K562 (cell line): ENCODE measurements around the gene SULT1A2. TPM values are rescaled to one million over a fixed set of nuclear protein-coding genes. Genes with fewer than 3 reads are reported as not detected.
A peak's percentile ranks its signal among the peaks of the same experiment; 100 is the strongest.

ENCODE experiments used
- ATAC-seq: fragments of 200-7000 bp; cut with Tn5 transposase; 3 replicates; pipeline ENCODE4 v1.9.1; 2020; ENCODE audit warnings: moderate library complexity
- Bru-seq: library from RNA; stranded (reverse); fragments of 400-500 nt; gene quantifications from one replicate; lab custom pipeline; 2021; lab: Mats Ljungman, UMichigan
- BruChase-seq, 2 experiments: library from RNA; stranded (reverse); fragments of 400-500 nt; gene quantifications; one replicate each; lab custom pipeline; 2021; lab: Mats Ljungman, UMichigan
- BruUV-seq: library from RNA; stranded (reverse); fragments of 400-500 nt; replicated peaks from 2 replicates; lab custom pipeline; 2021; lab: Mats Ljungman, UMichigan
- CTCF ChIA-PET: fragments of 300-600 bp; formaldehyde crosslinking; extraction: SDS; loops from one replicate; lab custom pipeline; 2021; ENCODE audit warnings: low intra/inter-chr PET ratio; lab: Yijun Ruan, JAX
- POLR2A ChIA-PET: fragments of 300-600, 350-650 bp; sonication (Branson Sonifier 250); formaldehyde crosslinking; extraction: SDS; loops from one replicate; lab custom pipeline; 2021; ENCODE audit warnings: antibody characterized with exemption, inconsistent platforms; lab: Yijun Ruan, JAX
- DNase-seq, 4 experiments: peaks; one replicate each; pipeline versions ENCODE4 v3.0.0 to v3.0.0-alpha.2; 2011 to 2018; ENCODE audit warnings: low spot score in 3 of 4, mixed read lengths in 3 of 4; ENCODE audit errors: extremely low read depth in 1 of 4
- FAIRE-seq: peaks from 2 replicates; lab custom pipeline; 2011; peaks lifted over from hg19 to GRCh38; lab: Jason Lieb, UNC
- H2AFZ ChIP-seq: 2 replicates; pipeline ENCODE4 v1.6.0; 2011; ENCODE audit warnings: low read depth, low read length, control low read depth, inconsistent platforms
- H3K27ac ChIP-seq: fragments of 200-600 bp; 3 replicates; pipeline ENCODE4 v1.8.0; 2011; ENCODE audit warnings: low read depth, mild to moderate bottlenecking, control low read depth, inconsistent platforms, low read length, moderate library complexity, mixed read lengths; ENCODE audit errors: extremely low read depth
- H3K27me3 ChIP-seq, 2 experiments: fragments of 300-600 bp in 1 of 2; 2 replicates in 1 of 2; 3 replicates in 1 of 2; pipeline versions ENCODE4 v1.6.0 to v1.8.0; 2011; ENCODE audit warnings: inconsistent platforms in 2 of 2, low read length in 2 of 2, mild to moderate bottlenecking in 1 of 2, mixed read lengths in 1 of 2, moderate library complexity in 1 of 2; ENCODE audit not compliant: control insufficient read depth in 2 of 2, insufficient read depth in 2 of 2
- H3K36me3 ChIP-seq: fragments of 300-600 bp; 3 replicates; pipeline ENCODE4 v1.8.0; 2011; ENCODE audit warnings: mild to moderate bottlenecking, low read length, inconsistent platforms; ENCODE audit not compliant: control insufficient read depth, insufficient read depth
- H3K4me1 ChIP-seq, 2 experiments: fragments of 200-600 bp in 1 of 2; replicated peaks in 1 of 2; 2 replicates in 1 of 2; 3 replicates in 1 of 2; pipeline versions ENCODE4 v1.5.1 to v1.8.0; 2011; ENCODE audit warnings: inconsistent platforms in 2 of 2, low read length in 2 of 2, mild to moderate bottlenecking in 1 of 2, mixed read lengths in 1 of 2, moderate library complexity in 1 of 2; ENCODE audit not compliant: control insufficient read depth in 2 of 2, insufficient read depth in 2 of 2
- H3K4me2 ChIP-seq: 2 replicates; pipeline ENCODE4 v1.6.1; 2011; ENCODE audit warnings: low read length, control low read depth, inconsistent platforms, mixed read lengths; ENCODE audit not compliant: insufficient read depth
- H3K4me3 ChIP-seq: fragments of 200-600 bp; sonication (generic), shearing (Covaris generic); 2 replicates; pipeline ENCODE4 v1.5.1; 2016; ENCODE audit warnings: control low read depth, inconsistent platforms
- H3K79me2 ChIP-seq: fragments of 200-600 bp; 3 replicates; pipeline ENCODE4 v1.8.0; 2011; ENCODE audit warnings: low read length, inconsistent platforms; ENCODE audit not compliant: control insufficient read depth, insufficient read depth
- H3K9ac ChIP-seq, 2 experiments: 2 replicates each; pipeline versions ENCODE4 v1.6.0 to v1.6.1; 2011; ENCODE audit warnings: low read depth in 2 of 2, low read length in 2 of 2, control low read depth in 1 of 2, inconsistent platforms in 1 of 2, mild to moderate bottlenecking in 1 of 2, mixed read lengths in 1 of 2; ENCODE audit not compliant: insufficient read depth in 1 of 2
- H3K9me1 ChIP-seq: one replicate; pipeline ENCODE4 v1.6.0; 2011; ENCODE audit warnings: inconsistent platforms, mild to moderate bottlenecking, low read length, moderate library complexity; ENCODE audit not compliant: control insufficient read depth, insufficient read depth
- H3K9me3 ChIP-seq: replicated peaks from 2 replicates; pipeline ENCODE4 v1.5.1; 2011; ENCODE audit warnings: low read depth, low read length, inconsistent platforms; ENCODE audit not compliant: control insufficient read depth, insufficient read depth
- H4K20me1 ChIP-seq: replicated peaks from 2 replicates; pipeline ENCODE4 v1.6.1; 2011; ENCODE audit warnings: low read length, inconsistent platforms, mixed read lengths; ENCODE audit not compliant: control insufficient read depth, insufficient read depth
- ASH1L ChIP-seq: fragments of 450-650 bp; IDR thresholded peaks from 2 replicates; pipeline ENCODE4 v1.6.1; 2018; ENCODE audit warnings: borderline replicate concordance, mild to moderate bottlenecking, low read depth; ENCODE audit not compliant: partially characterized antibody
- GATAD2B ChIP-seq: fragments of 450-650 bp; IDR thresholded peaks from 2 replicates; pipeline ENCODE4 v1.6.1; 2017; ENCODE audit warnings: mild to moderate bottlenecking, borderline replicate concordance
- KAT7 ChIP-seq: sonication (generic); formaldehyde crosslinking; IDR thresholded peaks from 2 replicates; pipeline ENCODE4 v1.8.0; 2022; ENCODE audit warnings: missing genetic modification reagents, mild to moderate bottlenecking, borderline replicate concordance
- MCM3 ChIP-seq: fragments of 450-650 bp; IDR thresholded peaks from 2 replicates; pipeline ENCODE4 v1.6.1; 2016
- MECOM ChIP-seq: fragments of 250-450 bp; sonication (Bioruptor Pico); IDR thresholded peaks from 2 replicates; pipeline ENCODE4 v1.8.0; 2022; ENCODE audit warnings: inconsistent platforms
- MEF2D ChIP-seq: conservative IDR thresholded peaks from 2 replicates; pipeline ENCODE4 v1.6.1; 2016; ENCODE audit warnings: low read depth, missing genetic modification characterization, missing compliant biosample characterization
- SMAD4 ChIP-seq: fragments of 250-450 bp; sonication (Bioruptor Pico); conservative IDR thresholded peaks from 2 replicates; pipeline ENCODE4 v1.8.0; 2021; ENCODE audit warnings: inconsistent platforms, mild to moderate bottlenecking, moderate library complexity
- TEAD4 ChIP-seq, 2 experiments: sonication (generic) in 1 of 2; formaldehyde crosslinking in 1 of 2; IDR thresholded peaks; 2 replicates each; pipeline versions ENCODE4 v1.6.1 to v1.8.0; 2012 to 2022; ENCODE audit warnings: borderline replicate concordance in 1 of 2, inconsistent platforms in 1 of 2, low read length in 1 of 2, mild to moderate bottlenecking in 1 of 2, missing genetic modification reagents in 1 of 2
- ZNF766 ChIP-seq: fragments of 200-800 bp; sonication (Bioruptor generic); conservative IDR thresholded peaks from 2 replicates; pipeline ENCODE4 v1.6.1; 2016; ENCODE audit warnings: missing genetic modification characterization, missing compliant biosample characterization
- WGBS: fragments of 100-300 bp; shearing (Covaris generic); methylation state at CpG from one replicate; pipeline ENCODE4 v1.1.6; 2016; ENCODE audit warnings: low coverage, mixed read lengths; ENCODE audit not compliant: insufficient coverage; ENCODE audit errors: missing lambda C conversion rate; 5-methylcytosine and 5-hydroxymethylcytosine counted together
- in situ Hi-C: fragments of 300-500 bp; cut with MboI; formaldehyde crosslinking; loops from 4 replicates; pipeline ENCODE4 v1.15.0; 2018; ENCODE audit warnings: inconsistent platforms, mixed read lengths
- intact Hi-C: fragments of 100-400 bp; cut with micrococcal nuclease; formaldehyde crosslinking; loops from 2 replicates; pipeline ENCODE4 v1.14.2; 2022
- long read RNA-seq, 3 experiments: library from polyadenylated mRNA in 2 of 3; library from RNA in 1 of 3; unstranded in 2 of 3; stranded (forward) in 1 of 3; transcript quantifications; one replicate each; pipeline ENCODE4 v2.0.0, GENCODE V29; 2019 to 2022
- polyA minus RNA-seq, 3 experiments: library from RNA; depleted of rRNA, polyadenylated mRNA; stranded (reverse); fragments of >200 nt; gene quantifications; 2 replicates each; pipeline ENCODE4 v1.2.3, GENCODE V29; 2011
- polyA plus RNA-seq, 8 experiments: library from polyadenylated mRNA; depleted of rRNA in 4 of 8; stranded (reverse) in 5 of 8; unstranded in 3 of 8; fragments of >200 nt; fragmentation: Nextera tagmentation in 2 of 8; fragmentation: Illumina TruSeq in 1 of 8; extraction: Ambion mirVana in 2 of 8; extraction: Trizol in 1 of 8; gene quantifications; 2 replicates each; pipeline versions ENCODE4 v1.2.1 to v1.2.3, GENCODE V29; 2011 to 2014; ENCODE audit warnings: inconsistent platforms in 1 of 8, missing spikeins in 1 of 8
- total RNA-seq, 7 experiments: library from RNA; depleted of rRNA in 6 of 7; stranded (reverse); fragments of >200 nt in 6 of 7; fragmentation: Illumina TruSeq in 2 of 7; extraction: Trizol in 2 of 7; gene quantifications; 2 replicates each; pipeline versions ENCODE4 v1.2.1 to v1.2.3, GENCODE V29; 2011 to 2021; ENCODE audit warnings: low replicate concordance in 1 of 7
- TF ChIP-seq, protein P1 (sequence below): fragments of 250-450 bp; sonication (Bioruptor Pico); IDR thresholded peaks from 2 replicates; pipeline ENCODE4 v1.8.0; 2022; ENCODE audit warnings: inconsistent platforms
- TF ChIP-seq, protein P2 (sequence below): sonication (generic); formaldehyde crosslinking; IDR thresholded peaks from 2 replicates; pipeline ENCODE4 v1.9.0; 2022; ENCODE audit warnings: mild to moderate bottlenecking, missing genetic modification reagents
- TF ChIP-seq, protein P3 (sequence below): IDR thresholded peaks from 2 replicates; pipeline ENCODE4 v1.6.1; 2012; ENCODE audit warnings: low read depth, low read length, improper control_type of control experiment, borderline replicate concordance

The SULT1A2 gene
- 1.3 and 2.9 TPM in 2 replicates for total RNA-seq (2011; cell fraction: chromatin; rRNA removed; ENCODE audit: low replicate concordance)
- total RNA-seq (2011; cell fraction: nucleolus; rRNA removed): 2.6 and 3.0 TPM in 2 replicates
- 1.5 and 2.9 TPM in 2 replicates for total RNA-seq (2011; cell fraction: nucleoplasm; rRNA removed)
- total RNA-seq (2014; rRNA removed): 1.8 and 3.2 TPM in 2 replicates
- total RNA-seq (2014; rRNA removed; fragmentation: Illumina TruSeq; extraction: Trizol): 0.64 and 0.73 TPM in 2 replicates
- total RNA-seq (2015; rRNA removed; fragmentation: Illumina TruSeq; extraction: Trizol): 1.6 and 1.9 TPM in 2 replicates
- 1.1 and 1.2 TPM in 2 replicates for total RNA-seq (2021)
- polyA plus RNA-seq (2011; rRNA removed): 0.39 and 0.92 TPM in 2 replicates
- 0.27 and 1.2 TPM in 2 replicates for polyA plus RNA-seq (2011; cell fraction: cytosol; rRNA removed)
- 1.2 and 3.8 TPM in 2 replicates for polyA plus RNA-seq (2011; cell fraction: nucleus; rRNA removed)
- polyA plus RNA-seq (2012): 2.4 and 5.4 TPM in 2 replicates
- 1.3 and 2.1 TPM in 2 replicates for polyA plus RNA-seq (2014; fragmentation: Illumina TruSeq; extraction: Trizol)
- polyA plus RNA-seq (2014; fragmentation: Nextera tagmentation; extraction: Ambion mirVana): 1 to 10 TPM; 2.4 to 2.9 TPM
- 1.5 and 1.7 TPM in 2 replicates for polyA plus RNA-seq (2014; rRNA removed)
- polyA minus RNA-seq (2011; rRNA and poly(A)+ RNA removed): 0.46 TPM in 1 of 2 replicates, not detected in the other
- polyA minus RNA-seq (2011; cell fraction: cytosol; rRNA and poly(A)+ RNA removed): not detected in 2 replicates
- 0.22 and 0.67 TPM in 2 replicates for polyA minus RNA-seq (2011; cell fraction: nucleus; rRNA and poly(A)+ RNA removed)
- percentile 50 among the genes with signal in this experiment for Bru-seq, nascent RNA
- percentile 42 among the genes with signal in this experiment for BruChase-seq, experiment 1, labeled RNA remaining after a 2-hour chase
- BruChase-seq, experiment 2, labeled RNA remaining after a 6-hour chase: percentile 46 among the genes with signal in this experiment
- long read RNA-seq, experiment 1, partial matches to known transcripts: 0 of 1 reads
- long read RNA-seq, experiment 1, other reads (novel, unspliced or antisense): 1 of 1 reads
- long read RNA-seq, experiment 2, partial matches to known transcripts: 0 of 1 reads
- long read RNA-seq, experiment 2, other reads (novel, unspliced or antisense): 1 of 1 reads
- long read RNA-seq, experiment 3: 0 reads

DNA sequence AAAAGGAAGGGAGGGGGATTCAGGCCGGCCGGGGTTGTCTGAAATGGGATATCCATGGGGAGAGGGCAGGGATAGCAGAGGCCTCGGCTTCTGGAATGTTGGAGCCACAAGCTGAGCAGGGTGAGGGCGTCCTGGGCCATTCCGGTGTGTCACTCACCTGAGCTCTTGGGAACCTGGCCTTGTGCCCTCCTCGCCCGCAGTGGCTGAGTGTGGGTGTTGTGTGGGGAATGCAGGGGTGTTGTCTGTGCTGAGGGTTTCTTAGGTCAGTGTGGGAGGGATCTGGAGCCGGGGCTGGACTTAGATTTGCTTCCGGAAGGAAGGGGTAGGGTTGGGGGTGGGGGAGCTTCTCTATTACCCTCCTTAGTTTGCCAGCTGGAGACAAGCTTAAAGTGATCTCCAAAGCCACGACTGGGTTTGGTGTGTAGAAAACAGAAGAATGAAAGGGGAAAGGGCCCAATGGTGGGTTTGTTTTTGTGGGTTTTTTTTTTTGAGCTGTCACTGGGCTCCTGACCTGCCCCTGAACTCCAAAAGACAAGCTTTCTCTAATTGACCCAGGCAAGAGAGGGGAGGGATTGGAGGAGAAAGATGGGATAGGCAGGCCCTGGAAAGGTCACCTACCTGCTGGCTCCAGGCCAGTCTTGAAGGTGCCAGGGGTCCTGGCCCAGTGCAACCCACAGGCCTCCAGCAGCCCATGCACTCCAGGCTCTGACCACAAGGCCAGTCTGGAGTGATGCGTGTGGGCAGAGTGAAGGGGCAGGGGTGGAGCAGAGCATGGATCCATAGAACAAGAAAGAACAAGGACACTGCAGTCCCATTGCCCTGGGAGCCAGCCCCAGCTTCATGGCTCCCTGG lies at the start of gene SULT1A2:
TSS of gene SULT1A2 (minus strand) at position 211 of the 852 bp plus-strand sequence. CDS start 1,120 bp downstream, outside the sequence.
- ChIA-PET POLR2A (interaction anchor here (0.7 to 1.0 kb wide), 3 partner anchors 9 to 24 kb away, joined by 3 to 4 read pairs (median 4); partner anchors contain the start of gene SULT1A1), CTCF (no interaction called here)
- DNase-seq (peak; percentile 68 to 73 (median 70)), FAIRE-seq (peak; percentile 82), ATAC-seq (peak; percentile 87)
- H3K9me1 ChIP-seq: peaks cover 4% of the 10 kb centered on the region
- H3K9me3 ChIP-seq: no peaks in the 10 kb centered on the region
- BruUV-seq: no TSS peak
- H3K4me1 ChIP-seq: peaks cover 11 to 22% of the 10 kb centered on the region in 2 experiments
- H3K4me2 ChIP-seq: peak within 1 kb of the TSS; percentile 62
- no peaks in the 10 kb centered on the region for H3K79me2 ChIP-seq
- intact Hi-C loops: no loop called here
- H3K9ac ChIP-seq: peak within 1 kb of the TSS; percentile 23 to 89; a peak in 3 of 4 replicates
- no peaks in the 10 kb centered on the region for H3K27me3 ChIP-seq
- peak within 1 kb of the TSS; percentile 43 for H3K27ac ChIP-seq
- H2AFZ ChIP-seq: peak within 1 kb of the TSS; percentile 87
- WGBS: 22% methylated on average over 7 of the region's 11 CpGs
- in situ Hi-C loops: no loop called here
- no peaks in the 10 kb centered on the region for H3K36me3 ChIP-seq
- no peak within 1 kb of the TSS for H3K4me3 ChIP-seq
- no peaks in the 10 kb centered on the region for H4K20me1 ChIP-seq
- TF ChIP-seq MECOM (CRISPR knock-in tag): no peak
- TF ChIP-seq ASH1L: no peak
- no peak for TF ChIP-seq GATAD2B
- TF ChIP-seq MEF2D (tag): 0 out of 2 replicates have a peak, but pooled peaks have one; percentile 36
- TF ChIP-seq ZNF766 (CRISPR knock-in tag): peak; percentile 84
- TF ChIP-seq TEAD4 (IDR thresholded peaks at IDR 0.05; ENCODE audit: low read length): peak; percentile 25; the same call in 1 of the 2 replicates
- TF ChIP-seq TEAD4 (CRISPR knock-in tag; IDR thresholded peaks at IDR 0.05; ENCODE audit: borderline replicate concordance): no peak
- TF ChIP-seq, protein P1, sequence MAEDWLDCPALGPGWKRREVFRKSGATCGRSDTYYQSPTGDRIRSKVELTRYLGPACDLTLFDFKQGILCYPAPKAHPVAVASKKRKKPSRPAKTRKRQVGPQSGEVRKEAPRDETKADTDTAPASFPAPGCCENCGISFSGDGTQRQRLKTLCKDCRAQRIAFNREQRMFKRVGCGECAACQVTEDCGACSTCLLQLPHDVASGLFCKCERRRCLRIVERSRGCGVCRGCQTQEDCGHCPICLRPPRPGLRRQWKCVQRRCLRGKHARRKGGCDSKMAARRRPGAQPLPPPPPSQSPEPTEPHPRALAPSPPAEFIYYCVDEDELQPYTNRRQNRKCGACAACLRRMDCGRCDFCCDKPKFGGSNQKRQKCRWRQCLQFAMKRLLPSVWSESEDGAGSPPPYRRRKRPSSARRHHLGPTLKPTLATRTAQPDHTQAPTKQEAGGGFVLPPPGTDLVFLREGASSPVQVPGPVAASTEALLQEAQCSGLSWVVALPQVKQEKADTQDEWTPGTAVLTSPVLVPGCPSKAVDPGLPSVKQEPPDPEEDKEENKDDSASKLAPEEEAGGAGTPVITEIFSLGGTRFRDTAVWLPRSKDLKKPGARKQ: no peak
- no peak for TF ChIP-seq MCM3
- TF ChIP-seq, protein P2, sequence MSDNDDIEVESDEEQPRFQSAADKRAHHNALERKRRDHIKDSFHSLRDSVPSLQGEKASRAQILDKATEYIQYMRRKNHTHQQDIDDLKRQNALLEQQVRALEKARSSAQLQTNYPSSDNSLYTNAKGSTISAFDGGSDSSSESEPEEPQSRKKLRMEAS (CRISPR knock-in tag): no peak
- no peak for TF ChIP-seq KAT7 (CRISPR knock-in tag)
- TF ChIP-seq, protein P3, sequence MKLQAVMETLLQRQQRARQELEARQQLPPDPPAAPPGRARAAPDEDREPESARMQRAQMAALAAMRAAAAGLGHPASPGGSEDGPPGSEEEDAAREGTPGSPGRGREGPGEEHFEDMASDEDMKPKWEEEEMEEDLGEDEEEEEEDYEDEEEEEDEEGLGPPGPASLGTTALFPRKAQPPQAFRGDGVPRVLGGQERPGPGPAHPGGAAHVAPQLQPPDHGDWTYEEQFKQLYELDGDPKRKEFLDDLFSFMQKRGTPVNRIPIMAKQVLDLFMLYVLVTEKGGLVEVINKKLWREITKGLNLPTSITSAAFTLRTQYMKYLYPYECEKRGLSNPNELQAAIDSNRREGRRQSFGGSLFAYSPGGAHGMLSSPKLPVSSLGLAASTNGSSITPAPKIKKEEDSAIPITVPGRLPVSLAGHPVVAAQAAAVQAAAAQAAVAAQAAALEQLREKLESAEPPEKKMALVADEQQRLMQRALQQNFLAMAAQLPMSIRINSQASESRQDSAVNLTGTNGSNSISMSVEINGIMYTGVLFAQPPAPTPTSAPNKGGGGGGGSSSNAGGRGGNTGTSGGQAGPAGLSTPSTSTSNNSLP: no peak
- no peak for TF ChIP-seq SMAD4 (CRISPR knock-in tag)
